ENCODE results near the gene NCOA3. TPM values are rescaled to one million over a fixed set of nuclear protein-coding genes. Genes with fewer than 3 reads are reported as not detected.
A peak's percentile ranks its signal among the peaks of the same experiment; 100 is the strongest.

NCOA3 gene
- total RNA-seq, 1 donor from 2014 or later: 187 TPM

DNA sequence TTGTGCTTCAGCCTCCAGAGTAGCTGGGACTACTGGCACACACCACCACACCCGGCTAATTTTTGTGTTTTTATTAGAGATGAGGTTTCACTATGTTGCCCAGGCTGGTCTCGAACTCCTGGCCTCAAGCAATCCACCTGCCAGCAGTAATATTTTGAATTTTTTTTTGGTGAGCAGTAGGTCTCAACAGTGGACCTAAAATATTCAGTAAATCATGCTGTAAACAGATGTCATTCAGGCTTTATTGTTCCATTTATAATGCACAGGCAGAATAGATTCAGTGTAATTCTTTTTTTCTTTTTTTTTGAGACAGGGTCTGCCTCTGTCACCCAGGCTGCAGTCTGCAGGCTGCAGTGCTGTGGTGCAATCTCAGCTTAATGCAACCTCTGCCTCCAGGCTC is 69.7 kb downstream of the NCOA3 start:
- H3K27me3 Mint-ChIP-seq: no peaks in the 10 kb centered on the region
- H3K36me3 Mint-ChIP-seq (ENCODE audit: low read depth): peaks cover 64% of the 10 kb centered on the region
- ChIA-PET POLR2A (interaction anchor here (0.7 kb wide), 1 partner anchor 32 kb away, joined by 4 read pairs; no protein-coding TSS in a partner anchor), CTCF (no interaction called here)
- DNase-seq: no peak
- peaks cover 80% of the 10 kb centered on the region for H3K4me1 Mint-ChIP-seq
- TF ChIP-seq CTCF (IDR thresholded peaks at IDR 0.05): no peak
- H3K4me3 Mint-ChIP-seq: no peak overlapping the region
- no peaks in the 10 kb centered on the region for H3K9me3 Mint-ChIP-seq
- ATAC-seq (ENCODE audit: low read depth): no peak
- intact Hi-C loops (cut with micrococcal nuclease): no loop called here
- H3K27ac Mint-ChIP-seq: no peak overlapping the region

- no peak for TF ChIP-seq CTCF (IDR thresholded peaks at IDR 0.05)
- Mint-ChIP-seq H3K4me1 (peaks cover 81% of the 10 kb centered on the region), H3K27me3 (no peaks in the 10 kb centered on the region), H3K9me3 (no peaks in the 10 kb centered on the region), H3K36me3 (ENCODE audit: low read depth) (peaks cover 64% of the 10 kb centered on the region), H3K4me3 (no peak overlapping the region), H3K27ac (peak overlapping the region; percentile 54)
- DNase-seq: no peak
- ATAC-seq (ENCODE audit: low read depth): no peak
- CTCF ChIA-PET: no interaction called here
- POLR2A ChIA-PET: interaction anchor here (0.5 to 0.6 kb wide), 2 partner anchors 106 to 156 kb away, joined by 3 to 10 read pairs; no protein-coding TSS in a partner anchor
- intact Hi-C loops (cut with micrococcal nuclease): no loop called here
Observed at GRCh38 chr20:47572105-47572729, 70.5 kb downstream of the NCOA3 start.

DNA sequence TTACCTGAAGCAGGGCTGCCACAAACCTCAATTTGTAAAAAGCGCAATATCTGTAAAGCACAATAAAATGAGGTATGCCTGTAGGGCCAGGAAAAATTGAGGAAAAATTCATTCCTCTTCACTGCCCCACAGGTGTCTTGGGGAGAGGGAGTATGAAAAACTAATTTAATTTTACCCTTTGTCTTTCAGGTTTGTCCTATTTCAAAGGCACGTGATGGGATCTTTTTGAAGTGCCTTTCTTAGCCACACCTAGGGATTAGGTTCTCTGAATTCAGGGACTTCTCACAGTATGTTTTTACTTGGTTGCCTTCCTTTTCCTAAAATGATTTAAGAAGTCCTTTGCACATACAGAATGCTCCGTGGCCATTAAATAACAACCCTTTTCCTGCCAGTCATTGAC is 71.9 kb downstream of the NCOA3 start:
- no peak for TF ChIP-seq CTCF (IDR thresholded peaks at IDR 0.05)
- intact Hi-C loops (cut with micrococcal nuclease): no loop called here
- ATAC-seq (ENCODE audit: low read depth) (no peak), DNase-seq (no peak)
- no peaks in the 10 kb centered on the region for H3K27me3 Mint-ChIP-seq
- H3K36me3 Mint-ChIP-seq (ENCODE audit: low read depth): peaks cover 55% of the 10 kb centered on the region
- H3K27ac Mint-ChIP-seq: peak overlapping the region; percentile 53
- peak overlapping the region; percentile 2 for H3K4me3 Mint-ChIP-seq
- ChIA-PET POLR2A (no interaction called here), CTCF (no interaction called here)
- no peaks in the 10 kb centered on the region for H3K9me3 Mint-ChIP-seq
- peaks cover 77% of the 10 kb centered on the region for H3K4me1 Mint-ChIP-seq

DNA sequence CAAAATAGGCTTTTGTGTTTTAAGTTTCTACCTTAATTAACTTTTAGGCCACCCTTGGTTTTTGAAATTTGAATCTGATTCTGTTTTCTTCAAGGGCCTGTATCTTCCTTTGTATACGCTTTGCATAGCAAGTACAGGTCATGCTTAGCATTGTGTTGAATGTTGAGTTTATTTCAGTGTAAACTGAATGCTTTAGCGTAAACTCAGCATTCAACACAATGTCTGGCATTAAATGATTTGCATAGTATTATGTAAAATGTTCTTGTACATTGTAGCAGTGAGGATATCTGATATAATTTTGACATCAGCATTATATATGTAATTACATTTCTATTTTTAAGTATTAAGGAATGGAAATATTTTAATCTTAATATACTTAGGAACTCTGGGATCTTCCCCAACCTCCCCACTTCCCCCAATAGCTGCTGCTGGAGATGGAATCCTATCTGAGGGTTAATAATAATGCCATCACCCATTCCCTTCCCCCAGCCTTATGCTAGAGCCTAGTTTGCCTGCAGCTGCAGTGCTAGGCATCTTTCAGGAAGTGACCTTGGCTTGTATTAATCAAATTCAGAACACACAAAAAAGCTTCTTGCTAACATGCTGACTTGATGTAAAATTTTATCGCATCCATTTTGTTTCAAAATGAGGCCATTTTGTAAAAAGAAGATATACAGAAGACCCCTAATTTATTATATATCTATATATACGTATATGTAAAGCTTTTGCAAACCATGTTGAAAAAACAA is 73.1 kb downstream of the NCOA3 start:
- Mint-ChIP-seq H3K36me3 (ENCODE audit: low read depth) (peaks cover 54% of the 10 kb centered on the region), H3K27ac (peak overlapping the region; percentile 70), H3K27me3 (no peaks in the 10 kb centered on the region), H3K4me1 (peaks cover 85% of the 10 kb centered on the region), H3K4me3 (peak overlapping the region; percentile 17), H3K9me3 (no peaks in the 10 kb centered on the region)
- intact Hi-C loops (cut with micrococcal nuclease): loop anchor here (1.0 kb wide), 1 partner anchor 10 kb away; no protein-coding TSS in a partner anchor
- POLR2A ChIA-PET: interaction anchor here (0.7 to 0.8 kb wide), 2 partner anchors 61 to 73 kb away, joined by 3 to 12 read pairs; partner anchors contain the start of gene NCOA3
- CTCF ChIA-PET: interaction anchor here (1.7 kb wide), 1 partner anchor 191 kb away, joined by 6 read pairs; no protein-coding TSS in a partner anchor
- no peak for TF ChIP-seq CTCF (IDR thresholded peaks at IDR 0.05)
- DNase-seq (no peak), ATAC-seq (ENCODE audit: low read depth) (peak; percentile 56)

- H3K27me3 Mint-ChIP-seq: no peaks in the 10 kb centered on the region
- H3K9me3 Mint-ChIP-seq: no peaks in the 10 kb centered on the region
- ATAC-seq (ENCODE audit: low read depth): peak; percentile 63
- no peak for DNase-seq
- H3K27ac Mint-ChIP-seq: peak overlapping the region; percentile 80
- H3K4me3 Mint-ChIP-seq: peak overlapping the region; percentile 71
- TF ChIP-seq CTCF (IDR thresholded peaks at IDR 0.05): no peak
- peaks cover 91% of the 10 kb centered on the region for H3K4me1 Mint-ChIP-seq
- ChIA-PET POLR2A (interaction anchor here (0.7 to 0.8 kb wide), 2 partner anchors 33 to 119 kb away, joined by 3 read pairs; no protein-coding TSS in a partner anchor), CTCF (interaction anchor here (1.1 kb wide), 1 partner anchor 164 kb away, joined by 3 read pairs; no protein-coding TSS in a partner anchor)
- peaks cover 51% of the 10 kb centered on the region for H3K36me3 Mint-ChIP-seq (ENCODE audit: low read depth)
- intact Hi-C loops (cut with micrococcal nuclease): loop anchor here (2.0 kb wide), 2 partner anchors 14 to 74 kb away; no protein-coding TSS in a partner anchor
Observed at GRCh38 chr20:47576516-47577033, 74.9 kb downstream of the NCOA3 start.

Measured in activated B cell treated with CpG ODN at 0.5 μM for 24 hours (primary cell).